IPS-20b (cell line): ENCODE measurements around the gene EIF4B.

Experiments
- H3K27ac ChIP-seq: one replicate; pipeline ENCODE4 v1.5.1; 2013; ENCODE audit warnings: low read length
- H3K27me3 ChIP-seq: 2 replicates; pipeline ENCODE4 v1.6.1; 2013; ENCODE audit warnings: mild to moderate bottlenecking, low read length, inconsistent platforms; ENCODE audit not compliant: insufficient read depth
- H3K36me3 ChIP-seq: 2 replicates; pipeline ENCODE4 v1.6.1; 2013; ENCODE audit warnings: low read depth, mild to moderate bottlenecking, inconsistent platforms, low read length, moderate library complexity; ENCODE audit not compliant: insufficient read depth
- H3K4me1 ChIP-seq: 2 replicates; pipeline ENCODE4 v1.6.1; 2013; ENCODE audit warnings: mild to moderate bottlenecking, control low read depth, inconsistent platforms, low read length, moderate library complexity; ENCODE audit not compliant: insufficient read depth
- H3K4me3 ChIP-seq: 2 replicates; pipeline ENCODE4 v1.5.1; 2013; ENCODE audit warnings: mild to moderate bottlenecking, low read length, inconsistent platforms
- H3K9ac ChIP-seq: 2 replicates; pipeline ENCODE4 v1.6.1; 2013; ENCODE audit warnings: low read depth, mild to moderate bottlenecking, inconsistent platforms, low read length, moderate library complexity
- H3K9me3 ChIP-seq: 2 replicates; pipeline ENCODE4 v1.6.1; 2013; ENCODE audit warnings: mild to moderate bottlenecking, low read depth, low read length, inconsistent platforms; ENCODE audit not compliant: insufficient read depth

The EIF4B gene

GRCh38 chr12:53068811-53069585 lies 62.7 kb downstream of the EIF4B start:
- Histone ChIP-seq H3K27me3 (no peaks in the 10 kb centered on the region), H3K9me3 (no peaks in the 10 kb centered on the region), H3K27ac (no peak overlapping the region), H3K36me3 (no peaks in the 10 kb centered on the region), H3K9ac (no peak overlapping the region), H3K4me3 (no peak overlapping the region), H3K4me1 (peaks cover 8% of the 10 kb centered on the region; the same call in 1 of the 2 replicates)

GRCh38 chr12:53069621-53070410 lies 63.6 kb downstream of the EIF4B start:
- Histone ChIP-seq H3K36me3 (no peaks in the 10 kb centered on the region), H3K4me1 (peaks cover 8% of the 10 kb centered on the region; the same call in 1 of the 2 replicates), H3K9ac (no peak overlapping the region), H3K27ac (no peak overlapping the region), H3K27me3 (no peaks in the 10 kb centered on the region), H3K9me3 (no peaks in the 10 kb centered on the region), H3K4me3 (no peak overlapping the region)

- Histone ChIP-seq H3K27ac (no peak overlapping the region), H3K36me3 (no peaks in the 10 kb centered on the region), H3K4me3 (no peak overlapping the region), H3K4me1 (peaks cover 8% of the 10 kb centered on the region; the same call in 1 of the 2 replicates), H3K9ac (no peak overlapping the region), H3K27me3 (no peaks in the 10 kb centered on the region), H3K9me3 (no peaks in the 10 kb centered on the region)
These were observed 64.7 kb downstream of the EIF4B start for GRCh38 chr12:53070877-53071492.

GRCh38 chr12:53071591-53072551 lies 65.6 kb downstream of the EIF4B start:
- no peak overlapping the region for H3K4me3 ChIP-seq
- H3K27me3 ChIP-seq = no peaks in the 10 kb centered on the region
- peaks cover 8% of the 10 kb centered on the region; the same call in 1 of the 2 replicates for H3K4me1 ChIP-seq
- no peak overlapping the region for H3K9ac ChIP-seq
- H3K36me3 ChIP-seq = no peaks in the 10 kb centered on the region; the same call in 1 of the 2 replicates
- H3K27ac ChIP-seq = no peak overlapping the region
- H3K9me3 ChIP-seq = no peaks in the 10 kb centered on the region

GRCh38 chr12:53073881-53074280 lies 67.6 kb downstream of the EIF4B start:
- Histone ChIP-seq H3K4me1 (peaks cover 8% of the 10 kb centered on the region; the same call in 1 of the 2 replicates), H3K36me3 (no peaks in the 10 kb centered on the region; the same call in 1 of the 2 replicates)

GRCh38 chr12:53074283-53074998 lies 68.2 kb downstream of the EIF4B start:
- Histone ChIP-seq H3K27me3 (no peaks in the 10 kb centered on the region), H3K36me3 (no peaks in the 10 kb centered on the region; the same call in 1 of the 2 replicates), H3K9ac (no peak overlapping the region), H3K4me1 (peaks cover 8% of the 10 kb centered on the region; the same call in 1 of the 2 replicates), H3K27ac (no peak overlapping the region), H3K4me3 (no peak overlapping the region), H3K9me3 (no peaks in the 10 kb centered on the region)

More at GRCh38 chr12:53073881-53074280, 67.6 kb downstream of the EIF4B start:
- H3K27ac ChIP-seq = no peak overlapping the region
- H3K27me3 ChIP-seq = no peaks in the 10 kb centered on the region
- no peak overlapping the region for H3K4me3 ChIP-seq
- no peaks in the 10 kb centered on the region for H3K9me3 ChIP-seq
- H3K9ac ChIP-seq = no peak overlapping the region

GRCh38 chr12:53074999-53075370 lies 68.7 kb downstream of the EIF4B start:
- peaks cover 8% of the 10 kb centered on the region; the same call in 1 of the 2 replicates for H3K4me1 ChIP-seq
- H3K4me3 ChIP-seq = no peak overlapping the region
- H3K9ac ChIP-seq = no peak overlapping the region
- no peaks in the 10 kb centered on the region; the same call in 1 of the 2 replicates for H3K36me3 ChIP-seq
- H3K27me3 ChIP-seq = no peaks in the 10 kb centered on the region
- H3K9me3 ChIP-seq = no peaks in the 10 kb centered on the region
- no peak overlapping the region for H3K27ac ChIP-seq

GRCh38 chr12:53076461-53076860 lies 70.2 kb downstream of the EIF4B start:
- Histone ChIP-seq H3K4me3 (no peak overlapping the region), H3K27me3 (peaks cover 13% of the 10 kb centered on the region), H3K36me3 (no peaks in the 10 kb centered on the region; the same call in 1 of the 2 replicates), H3K9ac (no peak overlapping the region), H3K27ac (no peak overlapping the region), H3K4me1 (peaks cover 8% of the 10 kb centered on the region; the same call in 1 of the 2 replicates), H3K9me3 (no peaks in the 10 kb centered on the region)

GRCh38 chr12:53077030-53077429 lies 70.8 kb downstream of the EIF4B start:
- Histone ChIP-seq H3K9me3 (no peaks in the 10 kb centered on the region), H3K4me1 (peaks cover 7% of the 10 kb centered on the region; the same call in 1 of the 2 replicates), H3K9ac (no peak overlapping the region), H3K4me3 (no peak overlapping the region), H3K27me3 (peaks cover 18% of the 10 kb centered on the region), H3K36me3 (no peaks in the 10 kb centered on the region; the same call in 1 of the 2 replicates), H3K27ac (no peak overlapping the region)

- peak overlapping the region; percentile 75; the same call in 1 of the 2 replicates for H3K9ac ChIP-seq
- no peak overlapping the region for H3K27ac ChIP-seq
- H3K27me3 ChIP-seq = peaks cover 18% of the 10 kb centered on the region
- H3K4me3 ChIP-seq = peak overlapping the region; percentile 67
- H3K4me1 ChIP-seq = no peaks in the 10 kb centered on the region
- no peaks in the 10 kb centered on the region; the same call in 1 of the 2 replicates for H3K36me3 ChIP-seq
- no peaks in the 10 kb centered on the region for H3K9me3 ChIP-seq
These were observed 72.4 kb downstream of the EIF4B start for GRCh38 chr12:53078425-53079225.
